CD4-positive, CD25-positive, alpha-beta regulatory T cell (primary cell): Measurements from ENCODE around the gene STXBP6. TPM values are rescaled to one million over a fixed set of nuclear protein-coding genes. Genes with fewer than 3 reads are reported as not detected.

Source experiments
- ATAC-seq, 2 donors: fragments of 150-1000 bp; cut with Tn5 transposase; one replicate each; pipeline ENCODE4 v1.10.0; 2021; ENCODE audit warnings: low read depth in 2 of 2, moderate number of reproducible peaks in 2 of 2, moderate library complexity in 1 of 2
- DNase-seq, 3 donors: peaks; one replicate each; pipeline versions ENCODE4 v3.0.0 to v3.0.0-alpha.2; 2012 to 2022; ENCODE audit warnings: mixed read lengths in 1 of 3
- H3K27ac ChIP-seq: one replicate; pipeline ENCODE4 v1.7.0; 2013; ENCODE audit warnings: mild to moderate bottlenecking, low read length; ENCODE audit not compliant: insufficient read depth, poor library complexity, severe bottlenecking
- H3K27me3 ChIP-seq: one replicate; pipeline ENCODE4 v1.7.0; 2013; ENCODE audit warnings: low read length; ENCODE audit not compliant: control insufficient read depth, insufficient read depth
- H3K36me3 ChIP-seq: one replicate; pipeline ENCODE4 v1.7.0; 2013; ENCODE audit warnings: mild to moderate bottlenecking, low read length, moderate library complexity; ENCODE audit not compliant: control insufficient read depth, insufficient read depth
- H3K4me1 ChIP-seq: 2 replicates; pipeline ENCODE4 v1.7.0; 2013; ENCODE audit warnings: mild to moderate bottlenecking, low read length; ENCODE audit not compliant: insufficient read depth, control insufficient read depth, poor library complexity, severe bottlenecking
- H3K4me3 ChIP-seq: one replicate; pipeline ENCODE4 v1.7.0; 2013; ENCODE audit warnings: low read depth, mild to moderate bottlenecking, low read length, moderate library complexity
- H3K9me3 ChIP-seq, 2 experiments: 1 replicate in 1 of 2; 2 replicates in 1 of 2; pipeline ENCODE4 v1.7.0; 2013; ENCODE audit warnings: low read length in 2 of 2, mild to moderate bottlenecking in 1 of 2, moderate library complexity in 1 of 2; ENCODE audit not compliant: control insufficient read depth in 2 of 2
- H3K27ac Mint-ChIP-seq, 3 donors: one replicate each; pipeline ENCODE4 v1.8.0; 2020 to 2022; ENCODE audit warnings: mild to moderate bottlenecking in 3 of 3, mixed read lengths in 3 of 3, moderate library complexity in 2 of 3
- H3K27me3 Mint-ChIP-seq: one replicate; pipeline ENCODE4 v1.8.0; 2022; ENCODE audit warnings: mild to moderate bottlenecking, mixed read lengths
- H3K36me3 Mint-ChIP-seq: one replicate; pipeline ENCODE4 v1.8.0; 2020; ENCODE audit warnings: mixed read lengths
- H3K4me1 Mint-ChIP-seq, 4 donors: one replicate each; pipeline ENCODE4 v1.8.0; 2020 to 2022; ENCODE audit warnings: mixed read lengths in 4 of 4, mild to moderate bottlenecking in 1 of 4
- H3K4me3 Mint-ChIP-seq, 4 donors: one replicate each; pipeline ENCODE4 v1.8.0; 2020 to 2022; ENCODE audit warnings: mild to moderate bottlenecking in 4 of 4, mixed read lengths in 4 of 4, moderate library complexity in 3 of 4
- H3K9me3 Mint-ChIP-seq, 7 donors: one replicate each; pipeline ENCODE4 v1.8.0; 2020 to 2022; ENCODE audit warnings: mixed read lengths in 7 of 7, mild to moderate bottlenecking in 3 of 7, moderate library complexity in 2 of 7
- polyA plus RNA-seq, 4 donors: library from polyadenylated mRNA; unstranded; fragments of 300-500 nt; fragmentation: Illumina TruSeq; gene quantifications; one replicate each; pipeline ENCODE4 v1.2.3, GENCODE V29; 2021
- total RNA-seq: library from RNA; stranded (reverse); gene quantifications from one replicate; pipeline ENCODE4 v1.2.3, GENCODE V29; 2022

STXBP6 gene
- total and polyA plus RNA-seq, 5 donors from 2014 or later = not detected

DNA sequence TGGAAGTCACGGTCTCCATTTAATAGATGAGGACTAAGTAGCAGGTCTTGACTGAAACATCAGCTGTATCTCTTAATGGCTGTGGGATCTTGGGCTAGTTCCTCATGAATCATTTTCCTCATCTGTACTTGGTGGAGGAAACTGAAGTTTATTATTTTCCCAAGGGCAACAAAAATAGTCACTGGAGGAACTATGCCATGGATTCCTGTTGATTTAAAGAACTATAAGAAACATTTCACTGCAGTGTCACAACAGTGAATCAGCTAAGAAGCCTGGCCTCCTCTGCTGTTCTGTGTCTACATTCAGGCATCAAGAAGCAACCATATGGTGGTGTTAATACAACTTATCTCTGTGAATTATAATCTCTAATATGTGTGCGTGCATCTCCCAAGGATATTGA is 200.5 kb downstream of the STXBP6 start:
- Mint-ChIP-seq H3K4me3 (no peak overlapping the region), H3K36me3 (no peaks in the 10 kb centered on the region), H3K4me1 (no peaks in the 10 kb centered on the region), H3K27me3 (peaks cover 5% of the 10 kb centered on the region), H3K27ac (no peak overlapping the region), H3K9me3 (no peaks in the 10 kb centered on the region)
- Histone ChIP-seq H3K9me3 (no peaks in the 10 kb centered on the region), H3K4me3 (no peak overlapping the region), H3K4me1 (no peaks in the 10 kb centered on the region), H3K36me3 (no peaks in the 10 kb centered on the region), H3K27ac (no peak overlapping the region), H3K27me3 (peaks cover 7% of the 10 kb centered on the region)
- DNase-seq (no peak), ATAC-seq (no peak)

DNA sequence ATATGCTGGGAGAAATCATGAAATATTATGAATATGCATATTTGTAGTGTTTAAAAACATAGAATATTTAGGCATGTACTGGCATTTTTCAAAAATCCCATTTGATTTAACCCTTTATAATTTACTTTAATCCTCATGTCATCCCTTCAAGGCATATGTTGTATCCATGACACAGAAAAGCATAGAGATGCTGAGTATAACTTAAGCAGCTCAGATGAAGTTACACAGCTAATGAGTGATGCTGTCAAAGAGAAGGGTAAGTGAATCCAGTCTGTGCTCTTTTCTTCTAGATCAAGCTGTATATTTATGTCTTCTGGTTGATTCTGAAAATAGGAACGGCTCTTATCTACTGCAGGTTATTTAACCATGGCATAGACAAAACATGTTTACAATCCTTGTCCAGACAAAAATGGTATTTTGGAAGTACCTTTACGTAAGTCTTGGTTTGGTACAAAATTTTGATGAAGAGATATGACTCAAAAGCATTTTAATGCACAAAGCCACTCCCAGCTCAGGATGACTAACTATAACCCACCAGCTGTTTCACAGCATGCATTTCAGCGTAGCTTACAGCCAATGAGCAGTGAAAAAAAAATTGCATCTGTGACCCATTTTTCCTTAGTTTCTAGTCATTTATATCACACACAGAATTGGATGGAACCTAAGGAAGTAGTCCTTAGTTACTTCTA is 201.7 kb downstream of the STXBP6 start:
- H3K27ac Mint-ChIP-seq = no peak overlapping the region
- Histone ChIP-seq H3K4me3 (no peak overlapping the region), H3K27ac (no peak overlapping the region), H3K36me3 (no peaks in the 10 kb centered on the region), H3K9me3 (no peaks in the 10 kb centered on the region), H3K27me3 (peaks cover 7% of the 10 kb centered on the region), H3K4me1 (no peaks in the 10 kb centered on the region)
- H3K9me3 Mint-ChIP-seq = no peaks in the 10 kb centered on the region
- H3K27me3 Mint-ChIP-seq = peaks cover 5% of the 10 kb centered on the region
- ATAC-seq (no peak), DNase-seq (no peak)
- no peaks in the 10 kb centered on the region for H3K36me3 Mint-ChIP-seq
- no peaks in the 10 kb centered on the region for H3K4me1 Mint-ChIP-seq
- no peak overlapping the region for H3K4me3 Mint-ChIP-seq

DNA sequence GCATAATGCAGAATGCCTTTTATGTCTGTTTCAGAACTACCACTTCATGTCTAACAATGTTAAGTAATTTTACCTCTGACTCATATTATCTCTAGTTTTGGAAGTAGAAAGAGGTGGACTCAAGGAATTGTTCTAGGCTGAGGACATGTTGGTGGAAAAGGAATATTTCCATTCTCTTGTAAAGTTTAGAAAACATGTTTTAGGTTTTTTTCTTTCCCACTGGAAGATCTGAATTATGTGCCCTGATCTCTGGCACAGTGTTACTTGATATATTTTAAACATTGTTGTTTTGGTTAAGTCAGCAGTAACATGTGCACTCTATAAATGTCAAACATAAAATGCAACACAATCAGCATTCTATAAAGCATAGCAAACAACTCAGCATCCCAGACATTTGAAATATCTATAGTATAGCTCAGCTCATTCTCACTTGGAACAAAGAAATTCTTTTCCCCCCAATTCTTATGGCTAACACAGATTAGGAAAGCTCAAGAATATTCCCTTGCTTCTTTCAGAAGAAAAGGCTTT is 202.3 kb downstream of the STXBP6 start:
- Histone ChIP-seq H3K4me3 (no peak overlapping the region), H3K27ac (no peak overlapping the region), H3K9me3 (no peaks in the 10 kb centered on the region), H3K4me1 (no peaks in the 10 kb centered on the region), H3K27me3 (peaks cover 7% of the 10 kb centered on the region), H3K36me3 (no peaks in the 10 kb centered on the region)
- H3K27me3 Mint-ChIP-seq = peaks cover 5% of the 10 kb centered on the region
- DNase-seq = no peak
- no peaks in the 10 kb centered on the region for H3K9me3 Mint-ChIP-seq
- no peak overlapping the region for H3K4me3 Mint-ChIP-seq
- no peaks in the 10 kb centered on the region for H3K4me1 Mint-ChIP-seq
- ATAC-seq = no peak
- no peaks in the 10 kb centered on the region for H3K36me3 Mint-ChIP-seq
- no peak overlapping the region for H3K27ac Mint-ChIP-seq

DNA sequence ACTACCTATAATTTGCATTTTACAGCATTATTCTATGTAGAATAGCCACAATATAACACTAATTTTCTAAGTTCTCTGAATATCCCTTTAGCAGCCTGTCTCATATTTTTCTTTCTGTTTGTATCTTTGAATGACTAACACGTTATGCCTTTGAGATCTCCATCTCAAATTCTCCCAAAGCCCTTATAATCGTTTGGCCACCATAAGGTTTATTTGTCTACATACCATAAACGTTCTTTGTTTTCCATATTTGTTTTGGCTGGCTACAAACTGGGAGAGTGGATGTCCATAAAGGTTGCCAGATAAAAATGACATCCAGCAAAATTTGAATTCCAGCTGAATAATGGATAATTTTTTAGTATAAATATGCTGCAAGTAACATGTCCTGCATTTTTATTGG is 203.7 kb downstream of the STXBP6 start:
- Histone ChIP-seq H3K27ac (no peak overlapping the region), H3K27me3 (peaks cover 9% of the 10 kb centered on the region), H3K4me1 (no peaks in the 10 kb centered on the region), H3K9me3 (no peaks in the 10 kb centered on the region), H3K4me3 (no peak overlapping the region), H3K36me3 (no peaks in the 10 kb centered on the region)
- Mint-ChIP-seq H3K27me3 (peaks cover 8% of the 10 kb centered on the region), H3K4me1 (no peaks in the 10 kb centered on the region), H3K9me3 (peaks cover 0 to 1% (median 0%) of the 10 kb centered on the region in 7 donors), H3K4me3 (no peak overlapping the region), H3K36me3 (no peaks in the 10 kb centered on the region), H3K27ac (no peak overlapping the region)
- DNase-seq (no peak), ATAC-seq (no peak)

DNA sequence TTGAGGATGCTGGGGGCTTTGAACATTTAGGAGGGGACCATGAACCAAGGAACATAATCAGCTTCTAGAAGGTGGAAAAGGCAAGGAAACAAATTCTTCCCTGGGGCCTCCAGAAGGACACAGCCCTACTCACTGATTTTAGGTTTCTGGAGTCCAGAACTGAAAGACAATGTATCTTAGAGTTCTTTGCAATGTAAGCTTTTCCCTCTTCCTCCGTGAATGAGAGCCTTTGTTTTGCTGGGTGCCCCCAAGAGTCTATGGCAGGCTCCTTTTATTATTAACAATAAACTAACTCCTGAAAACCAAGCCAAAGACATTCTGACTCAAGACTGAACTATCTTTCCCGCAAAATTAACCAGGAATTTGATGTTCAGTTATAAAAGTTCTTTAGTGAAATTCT is 204.1 kb downstream of the STXBP6 start:
- H3K4me3 Mint-ChIP-seq = no peak overlapping the region

DNA sequence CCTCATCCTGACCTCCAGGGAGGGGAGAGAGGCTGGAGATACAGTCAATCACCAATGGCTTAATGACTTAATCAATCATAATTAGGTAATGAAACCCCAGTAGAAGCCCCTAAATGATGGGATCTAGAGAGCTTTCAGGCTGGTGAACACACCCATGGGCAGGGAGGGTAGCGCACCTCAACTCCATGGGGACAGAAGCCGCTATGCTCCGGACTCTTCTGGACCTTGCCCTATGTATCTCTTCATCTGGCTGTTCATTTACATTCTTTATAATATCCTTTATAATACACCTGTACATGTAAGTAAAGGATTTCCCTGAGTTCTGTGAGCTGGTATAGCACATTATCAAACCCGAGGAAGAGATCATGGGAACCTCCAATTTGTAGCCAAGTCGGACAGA is 205.9 kb downstream of the STXBP6 start:
- Mint-ChIP-seq H3K4me3 (no peak overlapping the region), H3K27me3 (peaks cover 14% of the 10 kb centered on the region), H3K36me3 (no peaks in the 10 kb centered on the region), H3K9me3 (peaks cover 0 to 1% (median 0%) of the 10 kb centered on the region in 7 donors), H3K27ac (no peak overlapping the region), H3K4me1 (no peaks in the 10 kb centered on the region)
- H3K4me3 ChIP-seq = no peak overlapping the region
- peaks cover 9% of the 10 kb centered on the region for H3K27me3 ChIP-seq
- H3K9me3 ChIP-seq = no peaks in the 10 kb centered on the region
- no peak overlapping the region for H3K27ac ChIP-seq
- H3K36me3 ChIP-seq = no peaks in the 10 kb centered on the region
- DNase-seq = no peak
- H3K4me1 ChIP-seq = no peaks in the 10 kb centered on the region
- ATAC-seq = no peak

More for the DNA sequence above, 204.1 kb downstream of the STXBP6 start:
- Mint-ChIP-seq H3K36me3 (no peaks in the 10 kb centered on the region), H3K4me1 (no peaks in the 10 kb centered on the region), H3K9me3 (peaks cover 0 to 1% (median 0%) of the 10 kb centered on the region in 7 donors), H3K27ac (no peak overlapping the region), H3K27me3 (peaks cover 8% of the 10 kb centered on the region)
- DNase-seq (no peak), ATAC-seq (no peak)
- H3K27me3 ChIP-seq = peaks cover 9% of the 10 kb centered on the region
- no peak overlapping the region for H3K27ac ChIP-seq
- H3K9me3 ChIP-seq = no peaks in the 10 kb centered on the region
- H3K4me3 ChIP-seq = no peak overlapping the region
- no peaks in the 10 kb centered on the region for H3K36me3 ChIP-seq
- H3K4me1 ChIP-seq = no peaks in the 10 kb centered on the region

DNA sequence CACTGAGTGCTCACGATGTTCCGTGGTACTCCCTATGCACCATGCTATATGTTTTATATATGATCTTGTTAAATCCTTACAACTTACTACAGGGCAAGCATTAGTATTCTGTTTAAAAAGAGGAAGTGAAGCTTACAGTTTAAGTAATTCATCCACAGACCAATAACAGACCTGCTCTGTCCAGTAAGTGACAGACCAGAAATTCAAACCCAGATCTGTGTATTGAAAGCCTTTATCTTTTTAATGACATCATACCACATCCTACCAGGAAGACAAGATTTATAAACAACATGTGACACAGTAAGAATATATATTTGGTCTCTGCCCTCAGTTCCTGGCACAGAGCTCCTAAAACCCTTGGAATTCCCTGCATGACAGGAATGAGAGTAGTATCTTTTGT is 206.5 kb downstream of the STXBP6 start:
- ATAC-seq = no peak
- peaks cover 6% of the 10 kb centered on the region for H3K27me3 ChIP-seq

More for the DNA sequence above, 206.5 kb downstream of the STXBP6 start:
- Mint-ChIP-seq H3K4me3 (no peak overlapping the region), H3K27ac (no peak overlapping the region), H3K27me3 (peaks cover 15% of the 10 kb centered on the region), H3K36me3 (no peaks in the 10 kb centered on the region), H3K4me1 (no peaks in the 10 kb centered on the region), H3K9me3 (peaks cover 0 to 1% (median 0%) of the 10 kb centered on the region in 7 donors)
- Histone ChIP-seq H3K36me3 (no peaks in the 10 kb centered on the region), H3K9me3 (no peaks in the 10 kb centered on the region), H3K4me3 (no peak overlapping the region), H3K4me1 (no peaks in the 10 kb centered on the region), H3K27ac (no peak overlapping the region)
- DNase-seq = no peak
